ENCODE results near the gene TPRN.

TPRN gene

DNA sequence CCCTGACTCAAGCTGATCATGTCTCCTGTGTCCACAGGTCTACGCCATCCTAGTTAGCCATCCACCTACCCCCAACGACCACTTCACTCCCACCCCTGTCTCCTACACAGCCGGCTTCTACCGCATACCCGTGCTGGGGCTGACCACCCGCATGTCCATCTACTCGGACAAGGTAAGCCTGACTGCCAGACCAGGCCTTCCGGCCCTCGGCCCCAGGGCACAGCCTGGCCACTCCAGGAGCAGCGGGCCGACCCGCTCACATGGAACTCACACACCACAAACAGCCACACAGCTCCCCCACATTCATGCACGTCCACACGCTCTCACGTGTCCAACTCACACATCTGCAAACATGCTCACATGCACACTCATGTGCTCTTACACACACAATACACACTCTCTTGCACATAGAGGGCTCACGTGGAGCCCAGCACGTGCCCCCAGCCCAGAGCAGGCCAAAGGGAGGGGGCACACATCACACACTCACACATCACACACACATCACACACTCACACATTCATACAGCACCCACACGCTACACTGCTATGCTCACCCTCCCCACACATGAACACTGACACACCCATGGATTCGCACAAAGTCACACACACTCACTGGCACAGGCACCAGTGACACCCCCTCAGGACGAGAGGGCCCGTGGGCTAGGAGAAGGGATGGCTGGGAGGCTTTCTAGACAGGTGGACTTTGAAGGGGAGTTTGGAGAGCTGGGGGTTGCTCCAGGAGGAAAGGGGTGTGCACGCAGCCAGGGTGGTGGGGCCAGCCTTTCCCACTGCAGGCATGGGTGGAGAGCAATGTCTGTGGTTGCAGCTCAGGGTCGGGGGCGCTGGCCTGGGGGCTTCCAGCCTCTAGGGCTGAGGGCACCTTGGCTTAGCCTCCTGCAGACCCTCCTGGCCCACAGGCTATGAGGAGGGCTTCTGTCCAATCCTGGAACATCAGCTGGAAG, 58.3 kb downstream of the TPRN start:
- CTCF ChIA-PET: no interaction called here
- no peak for TF ChIP-seq SUZ12 (IDR thresholded peaks at IDR 0.05)
- no peak for TF ChIP-seq NFRKB (IDR thresholded peaks at IDR 0.05)
- no peak for TF ChIP-seq FOXK2 (IDR thresholded peaks at IDR 0.05)
- DNase-seq (ENCODE audit: extremely low spot score): no peak
- POLR2A ChIA-PET: interaction anchor here (5.4 kb wide), 1 partner anchor 12 kb away, joined by 37 read pairs; no protein-coding TSS in a partner anchor
